GM19455 (cell line): ENCODE measurements around the gene SEMA5B.

Experiments
- ATAC-seq: cut with Tn5 transposase; IDR thresholded peaks from one replicate; pipeline ENCODE4 v1.9.1; 2021; ENCODE audit not compliant: unreplicated experiment

Gene SEMA5B

DNA sequence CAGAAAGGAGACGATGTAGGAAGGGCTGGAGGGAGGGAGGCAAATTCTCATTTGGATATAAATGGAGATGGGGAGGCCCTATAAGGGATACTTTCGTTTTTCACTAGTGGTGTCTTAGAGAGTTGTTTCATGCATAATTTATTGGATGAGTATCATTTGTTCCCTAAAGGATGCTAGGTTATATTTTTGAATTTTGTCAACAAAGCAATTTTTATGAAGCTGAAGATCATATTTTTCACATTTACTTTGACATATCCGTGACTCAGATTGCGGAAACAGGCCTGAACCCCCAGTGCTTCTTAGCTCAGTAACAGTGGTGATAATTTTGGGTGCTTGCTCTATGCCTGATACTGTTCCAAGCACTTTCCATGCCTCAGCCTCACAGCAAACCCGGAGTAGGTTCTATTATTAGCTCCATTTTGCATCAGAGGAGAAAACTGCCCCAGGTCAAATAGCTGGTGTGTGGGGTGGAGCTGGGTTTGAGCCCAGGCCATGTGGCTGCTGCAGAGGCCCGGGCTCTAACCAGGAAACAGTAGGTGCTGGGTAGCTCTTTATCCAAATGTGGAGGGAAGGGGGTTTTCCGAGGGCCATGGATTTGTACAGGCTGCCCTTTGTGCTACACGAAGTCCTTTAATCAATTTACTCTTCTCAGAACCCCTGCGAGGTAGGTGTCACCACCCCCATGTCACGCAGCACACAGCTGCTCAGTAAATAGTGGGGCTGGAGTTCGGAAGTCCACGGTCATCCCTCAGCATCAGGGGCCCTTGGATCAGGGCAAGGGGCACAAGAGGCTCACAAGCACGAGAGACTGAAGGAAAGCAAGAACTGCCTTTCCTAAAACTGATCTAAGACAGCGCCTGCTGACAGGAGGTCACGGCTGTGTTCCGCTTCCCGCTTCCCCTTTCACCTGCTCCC is 133.6 kb downstream of the SEMA5B start:
- ATAC-seq = no peak

DNA sequence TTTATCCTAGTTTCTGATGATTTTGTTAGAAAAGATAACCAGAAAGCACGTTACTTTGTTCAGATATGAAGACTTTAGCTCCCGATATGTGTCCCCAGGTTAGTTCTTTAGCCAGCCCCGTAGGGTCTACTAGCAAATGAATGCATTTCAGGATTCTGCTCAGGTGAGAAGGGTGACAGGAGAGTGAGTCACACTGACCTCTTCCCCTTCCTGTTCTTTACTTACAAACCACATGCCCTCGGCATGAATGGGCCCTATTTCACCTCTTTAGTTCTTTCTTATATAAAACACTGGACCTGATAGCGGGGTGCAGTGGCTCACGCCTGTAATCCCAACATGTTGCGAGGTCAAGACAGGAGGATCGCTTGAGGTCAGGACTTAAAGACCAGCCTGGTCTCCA is 134.3 kb downstream of the SEMA5B start:
- ATAC-seq = no peak

DNA sequence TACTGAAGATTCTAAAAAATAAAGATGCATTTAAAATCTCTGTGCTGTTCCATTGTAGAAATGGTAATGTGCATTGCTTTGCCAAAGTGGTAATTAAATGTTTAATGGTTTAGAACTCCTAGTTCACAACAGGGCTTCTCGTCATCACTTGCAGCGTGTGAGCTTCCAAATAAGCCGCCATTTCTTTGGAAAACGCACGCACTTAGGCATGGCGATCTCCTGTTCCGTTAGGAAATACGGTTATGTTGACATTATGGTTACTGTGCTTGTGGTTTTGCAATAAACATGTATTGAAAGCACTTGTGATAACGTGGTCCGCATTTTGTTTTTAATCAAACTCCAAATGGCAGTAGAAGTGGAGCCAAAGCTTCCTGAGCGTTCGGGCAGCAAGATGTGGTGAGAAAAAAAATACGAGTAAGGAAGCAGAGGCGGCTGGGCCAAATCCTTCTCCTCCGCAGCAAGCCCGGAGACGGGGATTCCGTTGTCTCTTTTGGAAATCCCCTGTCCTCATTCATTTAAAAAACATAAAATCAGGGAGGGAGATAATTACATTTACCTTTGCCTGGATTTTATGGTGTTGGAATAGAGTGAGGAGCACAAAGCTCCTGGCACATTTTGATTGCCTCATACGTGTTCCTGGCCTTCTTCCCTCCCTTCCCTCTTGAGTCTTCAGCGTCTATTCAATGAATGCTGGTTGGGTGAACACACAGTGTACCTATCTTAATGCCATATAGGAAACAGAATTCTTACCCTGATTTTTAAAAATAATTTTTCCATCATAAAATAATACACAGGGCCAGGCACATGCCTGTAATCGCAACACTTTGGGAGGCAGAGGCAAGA is 135.2 kb downstream of the SEMA5B start:
- no peak for ATAC-seq

DNA sequence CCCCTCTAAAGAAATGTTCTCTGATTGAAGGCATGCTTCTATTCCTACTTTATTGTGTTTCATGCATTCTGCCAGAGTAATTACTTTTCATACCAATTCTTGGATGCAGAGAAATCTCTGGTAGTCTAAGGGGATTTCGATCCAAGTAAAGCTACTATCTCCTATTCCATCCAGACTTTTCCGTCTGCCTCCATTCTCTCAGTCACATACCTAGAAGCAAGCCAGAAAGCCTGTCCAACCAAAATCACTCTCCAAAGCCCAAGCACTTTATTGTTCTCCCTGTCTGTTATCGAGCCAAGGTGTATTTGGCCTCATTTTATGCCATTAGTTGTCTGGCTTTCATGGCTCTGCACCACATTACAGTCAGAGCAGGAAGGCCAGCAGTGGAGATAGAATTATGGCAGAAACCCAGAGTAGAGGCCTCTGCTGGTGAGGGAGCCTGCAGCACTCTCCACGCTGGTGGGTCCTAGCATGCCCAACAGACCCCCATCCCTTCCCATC is 136.8 kb downstream of the SEMA5B start:
- no peak for ATAC-seq

DNA sequence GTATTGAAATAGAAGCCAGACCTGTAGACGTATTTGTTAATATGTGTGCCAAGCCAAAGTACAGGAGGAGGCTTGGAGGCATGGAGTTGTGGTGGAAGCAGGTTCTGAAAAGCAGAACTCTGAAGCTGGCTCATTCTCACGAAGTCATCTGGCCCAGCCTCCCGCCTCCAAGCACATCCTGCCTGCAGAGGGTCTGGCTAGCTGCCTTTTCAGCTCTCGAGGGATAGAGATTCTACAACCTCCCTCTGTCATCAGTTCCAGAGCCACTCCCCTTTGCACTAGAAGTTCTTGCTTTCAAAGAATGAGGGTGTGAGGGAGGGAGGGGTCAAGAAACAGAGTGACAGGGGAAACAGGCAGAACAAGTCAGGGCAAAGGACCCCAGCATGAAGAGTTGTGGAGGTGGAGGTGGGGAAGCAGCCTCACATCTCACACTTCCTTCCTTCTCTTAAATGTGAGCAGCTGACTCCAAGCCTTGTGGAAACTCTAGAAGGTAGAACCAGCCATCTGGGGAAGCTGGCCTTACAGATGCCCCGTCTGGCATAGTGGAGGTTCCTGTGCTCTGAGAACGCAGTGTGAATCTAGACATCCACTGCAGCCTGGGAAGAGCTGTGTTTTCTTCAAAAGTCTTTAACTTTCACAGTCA is 137.4 kb downstream of the SEMA5B start:
- no peak for ATAC-seq

DNA sequence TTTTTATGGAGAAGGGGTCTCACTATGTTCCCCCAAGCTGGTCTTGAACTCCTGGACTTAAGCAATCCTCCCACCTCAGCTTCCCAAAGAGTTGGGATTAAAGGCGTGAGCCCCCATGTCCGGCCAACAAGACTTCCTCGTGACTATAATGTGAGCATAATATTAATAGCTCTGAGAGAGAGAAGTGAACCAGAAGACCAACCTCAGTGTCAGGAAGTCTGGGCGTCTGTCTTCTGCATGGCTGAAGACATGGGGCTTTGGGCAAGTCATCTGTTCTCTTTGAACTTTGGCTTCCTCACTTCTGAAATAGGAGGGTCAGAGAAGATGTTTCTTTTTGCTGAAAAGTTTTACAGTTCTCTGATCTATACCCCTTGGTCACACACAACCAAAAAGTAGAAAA is 140.6 kb downstream of the SEMA5B start:
- ATAC-seq = no peak

DNA sequence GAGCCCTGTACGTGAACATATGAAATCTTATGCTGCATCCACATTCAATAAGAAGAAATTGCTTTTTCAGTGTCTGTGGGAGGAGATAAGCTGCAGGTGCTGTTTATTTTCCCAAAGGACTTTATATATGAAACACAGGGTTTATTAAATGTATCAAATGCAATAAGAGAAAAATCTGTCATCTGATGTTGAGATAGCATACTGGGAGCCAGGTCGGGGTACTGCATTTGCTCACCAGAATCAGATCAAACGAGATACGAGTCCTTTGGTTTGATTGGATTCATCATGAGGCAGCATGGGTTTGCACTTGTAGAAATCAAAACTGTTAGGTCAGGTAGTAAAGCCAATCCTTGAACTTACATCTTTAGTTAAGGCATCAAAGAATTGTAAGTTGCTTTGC is 141.3 kb downstream of the SEMA5B start:
- ATAC-seq = no peak

DNA sequence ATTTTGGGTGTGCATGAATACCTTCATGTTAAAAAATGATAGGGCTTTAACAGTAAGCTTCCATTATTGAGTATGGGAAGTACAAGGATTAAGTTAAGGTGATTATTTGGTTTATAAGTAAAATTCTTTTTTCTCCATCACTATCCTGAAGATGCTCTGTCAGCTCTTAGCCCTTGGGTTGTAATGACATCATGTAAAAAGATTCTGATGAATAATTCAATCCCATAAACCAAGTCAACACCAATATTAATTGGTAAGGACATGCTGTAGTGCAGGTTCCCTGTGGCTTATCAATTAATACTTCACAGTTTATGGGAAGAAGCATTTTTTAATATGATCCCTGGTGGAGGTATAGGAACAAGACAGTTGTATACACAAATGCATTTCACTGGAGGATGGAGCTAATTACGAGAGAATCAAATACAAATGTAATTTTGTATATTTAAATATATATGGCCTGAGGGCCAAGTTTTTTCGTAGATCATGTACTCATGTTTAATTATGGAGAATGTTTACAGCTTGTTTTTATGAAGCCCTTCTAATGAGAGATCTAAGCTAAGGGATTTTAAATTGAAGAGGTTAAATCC is 145.1 kb downstream of the SEMA5B start:
- ATAC-seq = no peak

DNA sequence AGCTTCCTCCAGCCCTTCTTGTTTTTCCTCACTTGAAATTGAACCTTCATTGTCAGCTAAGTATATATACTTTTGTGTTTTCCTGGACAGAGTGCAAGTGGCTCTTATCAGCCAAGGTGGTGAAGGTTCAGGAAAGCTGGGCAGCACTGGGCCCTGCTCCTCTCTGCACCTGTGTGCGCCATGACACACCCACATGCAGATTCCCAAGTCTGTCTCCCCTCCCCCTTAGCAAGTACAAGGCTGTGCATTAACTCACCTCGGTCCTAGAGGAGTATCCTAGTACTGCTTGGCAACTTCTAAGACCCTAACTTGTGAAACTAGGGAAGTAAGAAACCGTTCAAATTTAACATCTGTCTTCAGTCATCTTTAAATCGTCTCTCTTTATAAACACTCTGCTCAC is 146.9 kb downstream of the SEMA5B start:
- no peak for ATAC-seq

DNA sequence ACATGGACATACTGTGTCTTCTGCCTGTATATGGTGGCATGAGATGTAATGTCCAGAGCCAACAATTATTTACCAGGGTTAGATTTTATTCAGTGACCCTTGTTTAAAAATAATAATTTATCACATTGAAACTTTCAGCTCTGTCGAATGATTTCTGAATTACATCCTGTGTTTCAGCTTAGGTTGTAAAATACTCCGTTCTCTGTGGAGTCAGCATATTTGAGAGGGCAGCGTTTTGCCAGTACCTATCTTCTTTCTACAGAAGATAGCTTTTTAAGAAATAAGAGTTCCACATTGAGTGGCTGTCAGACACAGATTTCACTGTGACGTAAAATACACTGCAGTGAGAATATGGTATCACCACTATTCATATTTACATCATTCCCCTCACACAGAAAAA is 147.4 kb downstream of the SEMA5B start:
- no peak for ATAC-seq

DNA sequence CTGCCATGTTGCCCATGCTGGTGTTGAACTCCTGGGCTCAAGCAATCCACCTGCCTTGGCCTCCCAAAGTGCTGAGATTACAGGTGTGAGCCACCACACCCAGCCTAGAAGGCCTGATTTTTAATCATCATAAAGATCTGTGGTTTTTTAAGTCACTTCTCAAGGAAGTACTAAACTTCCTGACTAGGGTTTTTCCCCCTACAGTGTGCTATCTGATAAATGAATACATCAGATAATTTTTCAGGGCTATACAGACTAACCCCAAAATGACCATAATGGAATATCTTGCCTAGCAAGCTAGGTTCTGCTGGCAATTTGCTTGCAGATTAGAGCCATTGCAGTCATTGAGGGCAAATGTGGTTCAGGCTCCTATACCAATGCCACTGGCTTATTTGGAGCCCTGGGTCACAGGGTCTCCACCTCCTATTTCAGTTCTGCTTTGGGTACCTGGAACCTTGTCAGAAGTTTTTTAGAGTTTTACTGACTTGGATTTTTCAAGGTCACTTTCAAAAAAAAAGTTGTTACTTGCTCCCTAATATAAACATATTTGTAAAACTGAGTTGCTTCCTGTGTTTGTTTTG is 151.9 kb downstream of the SEMA5B start:
- ATAC-seq = no peak

DNA sequence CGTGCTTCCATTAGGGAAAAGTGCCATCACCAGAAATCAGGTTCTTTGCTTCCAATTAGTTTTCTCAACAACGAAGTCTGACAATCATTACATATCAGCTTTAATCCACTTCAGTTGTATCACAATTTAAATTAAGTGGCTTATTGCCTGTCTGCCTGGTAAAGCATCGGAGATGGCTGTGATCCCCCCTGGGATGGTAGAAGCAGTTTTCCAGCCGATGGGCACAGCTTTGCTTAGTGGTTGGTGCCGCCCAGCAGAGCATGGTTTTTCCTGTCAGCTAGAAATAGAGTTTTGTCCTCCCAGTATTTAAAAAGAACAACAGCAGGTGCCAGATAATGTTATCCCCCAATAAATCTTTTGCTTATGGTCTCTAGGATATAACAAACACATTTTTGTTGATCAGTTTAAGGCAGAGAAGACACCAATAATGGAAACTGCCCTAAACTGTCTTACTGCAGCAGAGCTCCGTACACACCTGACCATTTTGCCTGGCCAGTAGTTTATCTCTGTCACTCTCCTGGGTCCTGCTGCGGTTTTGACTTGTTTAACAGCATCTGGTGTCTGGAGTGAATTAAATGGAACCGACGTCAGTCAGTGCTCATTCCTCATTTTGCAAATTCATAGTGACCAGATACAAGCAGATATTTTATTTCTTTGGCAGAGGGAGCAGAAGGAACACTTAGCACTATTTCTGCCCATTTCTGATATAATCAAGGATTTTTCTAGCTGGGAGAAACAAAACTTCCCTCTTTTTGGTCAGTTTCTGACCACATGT is 153.6 kb downstream of the SEMA5B start:
- ATAC-seq = no peak

DNA sequence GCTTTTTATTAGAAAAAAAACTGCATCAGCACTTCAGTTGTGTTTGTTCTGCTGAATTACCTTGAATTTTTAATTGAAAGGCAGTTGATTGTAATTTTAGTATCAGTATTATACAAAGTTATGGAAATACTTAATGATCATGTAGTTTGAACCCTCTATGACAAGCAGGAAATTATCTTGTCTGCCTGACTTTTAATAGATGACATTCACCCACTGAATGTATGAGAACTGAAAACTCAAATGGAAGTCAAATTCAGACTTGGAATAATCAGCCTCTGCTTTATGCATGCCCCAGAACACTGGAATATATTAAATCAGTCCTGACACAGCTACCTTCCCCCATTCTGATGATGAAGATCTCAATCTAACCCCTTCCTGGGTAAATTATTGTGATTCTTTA is 159.2 kb downstream of the SEMA5B start:
- no peak for ATAC-seq

DNA sequence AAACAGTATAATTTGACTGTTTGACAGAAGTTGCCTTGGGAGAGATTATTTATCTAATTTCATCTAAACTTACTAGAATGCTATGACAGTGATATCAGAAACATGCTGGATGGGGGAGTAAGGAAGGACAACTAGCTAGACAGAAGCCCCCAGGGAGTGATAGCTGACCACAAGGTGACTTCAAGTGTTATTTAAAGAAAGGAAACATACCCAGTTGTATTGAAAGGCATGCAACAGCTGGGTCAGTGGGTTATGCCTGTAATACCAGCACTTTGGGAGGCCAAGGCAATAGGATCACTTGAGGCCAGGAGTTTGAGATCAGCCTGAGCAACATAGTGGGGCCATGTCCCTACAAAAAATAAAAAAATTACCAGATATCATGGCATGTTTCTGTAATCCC is 163.1 kb downstream of the SEMA5B start:
- ATAC-seq = no peak

DNA sequence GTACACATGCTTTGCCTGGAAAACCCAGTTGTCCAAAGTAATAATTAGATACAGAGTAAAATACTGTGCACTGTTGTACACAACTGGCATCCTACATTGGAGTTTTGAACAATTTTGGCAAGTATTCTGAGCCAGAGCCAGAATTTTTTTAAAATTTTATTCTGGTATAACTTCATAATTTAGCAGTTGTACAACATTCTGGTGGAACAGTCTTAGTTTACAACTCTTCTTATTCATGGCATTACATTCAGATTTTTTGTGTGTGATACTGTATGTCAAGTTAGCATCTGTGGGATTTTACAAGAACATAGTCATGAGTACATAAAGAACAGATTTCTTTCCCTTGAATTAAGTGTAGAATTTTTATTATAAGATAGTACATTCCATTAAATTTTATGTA is 165.2 kb downstream of the SEMA5B start:
- ATAC-seq = no peak
